ENCODE data around the gene KCNJ3. TPM values are rescaled to one million over a fixed set of nuclear protein-coding genes. Genes with fewer than 3 reads are reported as not detected.

Gene KCNJ3
- total RNA-seq, 2 experiments from 2014 or later = not detected

DNA sequence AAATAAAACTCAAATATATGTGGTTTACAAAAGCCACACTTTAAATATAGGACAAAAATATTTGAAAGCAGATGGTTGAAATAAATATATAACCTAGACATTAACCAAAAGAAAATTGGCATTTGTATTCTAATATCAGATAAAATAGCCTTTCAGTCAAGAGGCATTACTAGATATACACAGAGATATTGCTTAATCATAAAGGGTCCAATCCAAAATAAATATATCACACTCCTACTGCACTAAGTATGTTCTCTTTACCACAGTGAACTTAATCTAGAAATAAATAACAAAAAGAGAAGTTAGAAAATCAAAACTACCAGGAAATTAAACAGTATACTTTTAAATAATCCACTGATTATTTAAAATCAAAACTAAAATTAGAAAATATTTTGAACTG, 34.2 kb upstream of the KCNJ3 start:
- Histone ChIP-seq H3K36me3 (ENCODE audit: insufficient read depth, low read length) (no peaks in the 10 kb centered on the region), H4K20me1 (ENCODE audit: insufficient read depth, low read length) (no peaks in the 10 kb centered on the region), H2AFZ (ENCODE audit: low read length) (no peak overlapping the region), H3K4me2 (ENCODE audit: low read length) (no peak overlapping the region), H3K9me2 (ENCODE audit: insufficient read depth, low read length) (no peaks in the 10 kb centered on the region), H3K79me2 (ENCODE audit: insufficient read depth, low read depth, low read length) (no peaks in the 10 kb centered on the region), H3K4me1 (ENCODE audit: insufficient read depth, low read length, poor library complexity, severe bottlenecking) (no peaks in the 10 kb centered on the region), H3K9me3 (ENCODE audit: low read length) (no peaks in the 10 kb centered on the region), H3K4me3 (ENCODE audit: low read depth, low read length, poor library complexity, severe bottlenecking) (no peak overlapping the region), H3K27ac (ENCODE audit: low read depth, low read length, poor library complexity, severe bottlenecking) (no peak overlapping the region)
- ChIA-PET CTCF (ENCODE audit: unreplicated experiment) (no interaction called here), POLR2A (no interaction called here)
- no peak for DNase-seq (ENCODE audit: low spot score)
- no peak for TF ChIP-seq EZH2phosphoT487 (IDR thresholded peaks at IDR 0.05; ENCODE audit: borderline replicate concordance, low read depth, low read length)
- TF ChIP-seq, protein P1, sequence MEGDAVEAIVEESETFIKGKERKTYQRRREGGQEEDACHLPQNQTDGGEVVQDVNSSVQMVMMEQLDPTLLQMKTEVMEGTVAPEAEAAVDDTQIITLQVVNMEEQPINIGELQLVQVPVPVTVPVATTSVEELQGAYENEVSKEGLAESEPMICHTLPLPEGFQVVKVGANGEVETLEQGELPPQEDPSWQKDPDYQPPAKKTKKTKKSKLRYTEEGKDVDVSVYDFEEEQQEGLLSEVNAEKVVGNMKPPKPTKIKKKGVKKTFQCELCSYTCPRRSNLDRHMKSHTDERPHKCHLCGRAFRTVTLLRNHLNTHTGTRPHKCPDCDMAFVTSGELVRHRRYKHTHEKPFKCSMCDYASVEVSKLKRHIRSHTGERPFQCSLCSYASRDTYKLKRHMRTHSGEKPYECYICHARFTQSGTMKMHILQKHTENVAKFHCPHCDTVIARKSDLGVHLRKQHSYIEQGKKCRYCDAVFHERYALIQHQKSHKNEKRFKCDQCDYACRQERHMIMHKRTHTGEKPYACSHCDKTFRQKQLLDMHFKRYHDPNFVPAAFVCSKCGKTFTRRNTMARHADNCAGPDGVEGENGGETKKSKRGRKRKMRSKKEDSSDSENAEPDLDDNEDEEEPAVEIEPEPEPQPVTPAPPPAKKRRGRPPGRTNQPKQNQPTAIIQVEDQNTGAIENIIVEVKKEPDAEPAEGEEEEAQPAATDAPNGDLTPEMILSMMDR (conservative IDR thresholded peaks at IDR 0.05; ENCODE audit: low read length) = no peak
- intact Hi-C loops (cut with micrococcal nuclease; ENCODE audit: unreplicated experiment) = no loop called here
- BruUV-seq (replicated peaks) = no TSS peak

- CTCF ChIA-PET (ENCODE audit: unreplicated experiment) = no interaction called here
These were observed 28.4 kb upstream of the KCNJ3 start for GRCh38 chr2:154670083-154670482.

GRCh38 chr2:154673694-154674093, 24.8 kb upstream of the KCNJ3 start:
- intact Hi-C loops (cut with micrococcal nuclease; ENCODE audit: unreplicated experiment) = no loop called here
- Histone ChIP-seq H3K4me1 (ENCODE audit: insufficient read depth, low read length, poor library complexity, severe bottlenecking) (no peaks in the 10 kb centered on the region), H2AFZ (ENCODE audit: low read length) (no peak overlapping the region), H3K9me2 (ENCODE audit: insufficient read depth, low read length) (no peaks in the 10 kb centered on the region), H3K36me3 (ENCODE audit: insufficient read depth, low read length) (no peaks in the 10 kb centered on the region), H3K9me3 (ENCODE audit: low read length) (no peaks in the 10 kb centered on the region), H3K4me2 (ENCODE audit: low read length) (no peak overlapping the region), H4K20me1 (ENCODE audit: insufficient read depth, low read length) (no peaks in the 10 kb centered on the region), H3K4me3 (ENCODE audit: low read depth, low read length, poor library complexity, severe bottlenecking) (no peak overlapping the region), H3K27ac (ENCODE audit: low read depth, low read length, poor library complexity, severe bottlenecking) (no peak overlapping the region), H3K79me2 (ENCODE audit: insufficient read depth, low read depth, low read length) (no peaks in the 10 kb centered on the region)
- no peak for TF ChIP-seq EZH2phosphoT487 (IDR thresholded peaks at IDR 0.05; ENCODE audit: borderline replicate concordance, low read depth, low read length)
- TF ChIP-seq, protein P1 (conservative IDR thresholded peaks at IDR 0.05; ENCODE audit: low read length) = no peak
- no TSS peak for BruUV-seq (replicated peaks)
- ChIA-PET POLR2A (no interaction called here), CTCF (ENCODE audit: unreplicated experiment) (no interaction called here)
- DNase-seq (ENCODE audit: low spot score) = no peak

More at GRCh38 chr2:154670083-154670482, 28.4 kb upstream of the KCNJ3 start:
- intact Hi-C loops (cut with micrococcal nuclease; ENCODE audit: unreplicated experiment) = no loop called here
- no peak for DNase-seq (ENCODE audit: low spot score)
- no peaks in the 10 kb centered on the region for H3K9me2 ChIP-seq (ENCODE audit: insufficient read depth, low read length)
- no peaks in the 10 kb centered on the region for H3K4me1 ChIP-seq (ENCODE audit: insufficient read depth, low read length, poor library complexity, severe bottlenecking)
- no TSS peak for BruUV-seq (replicated peaks)
- no peaks in the 10 kb centered on the region for H4K20me1 ChIP-seq (ENCODE audit: insufficient read depth, low read length)
- H3K9me3 ChIP-seq (ENCODE audit: low read length) = no peaks in the 10 kb centered on the region
- H3K27ac ChIP-seq (ENCODE audit: low read depth, low read length, poor library complexity, severe bottlenecking) = no peak overlapping the region
- no peak overlapping the region for H3K4me2 ChIP-seq (ENCODE audit: low read length)
- H3K4me3 ChIP-seq (ENCODE audit: low read depth, low read length, poor library complexity, severe bottlenecking) = no peak overlapping the region
- no peaks in the 10 kb centered on the region for H3K36me3 ChIP-seq (ENCODE audit: insufficient read depth, low read length)
- POLR2A ChIA-PET = interaction anchor here (0.7 kb wide), 1 partner anchor 1071 kb away, joined by 3 read pairs; no protein-coding TSS in a partner anchor
- no peak overlapping the region for H2AFZ ChIP-seq (ENCODE audit: low read length)
- H3K79me2 ChIP-seq (ENCODE audit: insufficient read depth, low read depth, low read length) = no peaks in the 10 kb centered on the region
- no peak for TF ChIP-seq EZH2phosphoT487 (IDR thresholded peaks at IDR 0.05; ENCODE audit: borderline replicate concordance, low read depth, low read length)
- TF ChIP-seq, protein P1 (conservative IDR thresholded peaks at IDR 0.05; ENCODE audit: low read length) = no peak
